ENCODE measurements around the gene IFI35. TPM values are rescaled to one million over a fixed set of nuclear protein-coding genes. Genes with fewer than 3 reads are reported as not detected.
"Not testable (repeated sequence)": the region's sequence is repeated elsewhere in the genome, so short reads cannot be mapped to it uniquely, and the experiment has no call there.

IFI35 gene
- polyA plus RNA-seq, 3 donors = 10.3 to 13.4 (median 11.2) TPM

GRCh38 chr17:43051969-43052368 lies 45.4 kb downstream of the IFI35 start:
- no peak for DNase-seq

DNA sequence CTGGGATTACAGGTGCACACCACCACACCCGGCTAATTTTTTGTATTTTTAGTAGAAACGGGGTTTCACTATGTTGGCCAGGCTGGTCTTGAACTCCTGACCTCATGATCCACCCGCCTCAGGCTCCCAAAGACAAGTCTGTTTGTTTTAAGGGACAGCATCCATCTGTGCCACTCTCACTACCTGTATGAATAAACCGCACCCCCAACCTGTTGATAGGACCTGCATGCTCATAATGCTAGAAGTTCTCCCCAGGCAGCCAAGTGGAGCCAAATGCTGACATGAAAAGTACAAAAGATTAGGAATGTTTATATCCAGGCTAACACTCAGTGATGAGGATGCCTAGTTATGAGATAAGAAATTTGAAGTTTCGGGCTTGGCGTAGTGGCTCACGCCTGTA lies 46.4 kb downstream of the IFI35 start:
- not testable (repeated sequence) for DNase-seq

GRCh38 chr17:43056051-43056450 lies 49.5 kb downstream of the IFI35 start:
- DNase-seq = no peak

DNA sequence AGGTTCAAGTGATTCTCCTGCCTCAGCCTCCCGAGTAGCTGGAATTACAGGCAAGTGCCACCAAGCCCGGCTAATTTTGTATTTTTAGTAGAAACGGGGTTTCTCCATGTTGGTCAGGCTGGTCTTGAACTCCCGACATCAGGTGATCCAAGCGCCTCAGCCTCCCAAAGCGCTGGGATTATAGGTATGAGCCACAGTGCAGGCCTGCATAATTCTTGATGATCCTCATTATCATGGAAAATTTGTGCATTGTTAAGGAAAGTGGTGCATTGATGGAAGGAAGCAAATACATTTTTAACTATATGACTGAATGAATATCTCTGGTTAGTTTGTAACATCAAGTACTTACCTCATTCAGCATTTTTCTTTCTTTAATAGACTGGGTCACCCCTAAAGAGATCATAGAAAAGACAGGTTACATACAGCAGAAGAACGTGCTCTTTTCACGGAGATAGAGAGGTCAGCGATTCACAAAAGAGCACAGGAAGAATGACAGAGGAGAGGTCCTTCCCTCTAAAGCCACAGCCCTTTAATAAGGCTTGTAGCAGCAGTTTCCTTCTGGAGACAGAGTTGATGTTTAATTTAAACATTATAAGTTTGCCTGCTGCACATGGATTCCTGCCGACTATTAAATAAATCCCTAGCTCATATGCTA lies 56.5 kb downstream of the IFI35 start:
- no peak for DNase-seq

Other genes starting within 250 kb of the IFI35 start
- 100 to 1,000 TPM in 1 of 3 donors, 10 to 100 TPM in 2; 83.1 to 113 (median 87.2) TPM for gene RAMP2, start 245.6 kb upstream of the IFI35 start, polyA plus RNA-seq (ENCODE audit: insufficient read length in 3 of 3)
- 10 to 100 TPM; 87.8 to 95.9 (median 90.9) TPM for gene VPS25, start 233.3 kb upstream of the IFI35 start, polyA plus RNA-seq (ENCODE audit: insufficient read length in 3 of 3)
- gene WNK4, start 226.2 kb upstream of the IFI35 start, polyA plus RNA-seq (ENCODE audit: insufficient read length in 3 of 3) = 10 to 100 TPM in 1 of 3 donors, 1 to 10 TPM in 2; 9.1 to 13.8 (median 9.3) TPM
- 100 to 1,000 TPM; 155 to 187 (median 161) TPM for gene COA3, start 208.1 kb upstream of the IFI35 start, polyA plus RNA-seq (ENCODE audit: insufficient read length in 3 of 3)
- gene CNTD1, start 207.9 kb upstream of the IFI35 start, polyA plus RNA-seq (ENCODE audit: insufficient read length in 3 of 3) = 1 to 10 TPM; 1.3 to 3.9 (median 3.3) TPM
- 10 to 100 TPM; 64.9 to 82.2 (median 72.0) TPM for gene BECN1, start 182.5 kb upstream of the IFI35 start, polyA plus RNA-seq (ENCODE audit: insufficient read length in 3 of 3)
- gene PSME3, start 173.4 kb upstream of the IFI35 start, polyA plus RNA-seq (ENCODE audit: insufficient read length in 3 of 3) = 10 to 100 TPM; 97.6 to 99.2 (median 98.5) TPM
- gene AOC2, start 162.2 kb upstream of the IFI35 start, polyA plus RNA-seq (ENCODE audit: insufficient read length in 3 of 3) = 1 to 10 TPM; 1.1 to 2.2 (median 1.6) TPM
- gene AOC3, start 155.6 kb upstream of the IFI35 start, polyA plus RNA-seq (ENCODE audit: insufficient read length in 3 of 3) = 1 to 10 TPM; 5.4 to 6.2 (median 5.5) TPM
- gene G6PC1, start 106.0 kb upstream of the IFI35 start, polyA plus RNA-seq (ENCODE audit: insufficient read length in 3 of 3) = 1 to 10 TPM; 4.7 to 9.1 (median 8.6) TPM
- 10 to 100 TPM; 54.0 to 79.0 (median 77.8) TPM for gene AARSD1, start 42.3 kb upstream of the IFI35 start, polyA plus RNA-seq (ENCODE audit: insufficient read length in 3 of 3)
- gene PTGES3L, start 26.7 kb upstream of the IFI35 start, polyA plus RNA-seq (ENCODE audit: insufficient read length in 3 of 3) = 1 to 10 TPM; 1.1 to 2.6 (median 2.3) TPM
- 10 to 100 TPM; 15.4 to 19.1 (median 16.2) TPM for gene RUNDC1, start 26.2 kb upstream of the IFI35 start, polyA plus RNA-seq (ENCODE audit: insufficient read length in 3 of 3)
- gene RPL27, start 8.4 kb upstream of the IFI35 start, polyA plus RNA-seq (ENCODE audit: insufficient read length in 3 of 3) = 1,000 to 10,000 TPM; 1,225 to 1,560 (median 1,448) TPM
- 100 to 1,000 TPM; 126 to 138 (median 131) TPM for gene VAT1, start 15.6 kb downstream of the IFI35 start, polyA plus RNA-seq (ENCODE audit: insufficient read length in 3 of 3)
- 1 to 10 TPM; 3.7 to 4.2 (median 3.9) TPM for gene RND2, start 18.4 kb downstream of the IFI35 start, polyA plus RNA-seq (ENCODE audit: insufficient read length in 3 of 3)
- gene BRCA1, start 118.6 kb downstream of the IFI35 start, polyA plus RNA-seq (ENCODE audit: insufficient read length in 3 of 3) = 10 to 100 TPM; 13.9 to 19.5 (median 17.1) TPM
- 100 to 1,000 TPM; 109 to 118 (median 110) TPM for gene NBR1, start 164.4 kb downstream of the IFI35 start, polyA plus RNA-seq (ENCODE audit: insufficient read length in 3 of 3)
- 10 to 100 TPM; 14.1 to 28.5 (median 27.5) TPM for gene TMEM106A, start 205.1 kb downstream of the IFI35 start, polyA plus RNA-seq (ENCODE audit: insufficient read length in 3 of 3)
- 10 to 100 TPM in 2 of 3 donors, 1 to 10 TPM in 1; 7.4 to 40.9 (median 37.2) TPM for gene CCDC200, start 221.8 kb downstream of the IFI35 start, polyA plus RNA-seq (ENCODE audit: insufficient read length in 3 of 3)
- gene RNU2-1, start 227.2 kb downstream of the IFI35 start, polyA plus RNA-seq (ENCODE audit: insufficient read length in 3 of 3) = not detected

Measured in renal pelvis (tissue), 4 donors.